Psoas muscle (tissue), 8 donors: ENCODE results near the gene TUBB1. TPM values are rescaled to one million over a fixed set of nuclear protein-coding genes. Genes with fewer than 3 reads are reported as not detected.

Source experiments
- ATAC-seq, 4 donors: fragments of 200-7000 bp; cut with Tn5 transposase; one replicate each; pipeline ENCODE4 v1.9.1; 2020; ENCODE audit warnings: moderate library complexity in 3 of 4, mild to moderate bottlenecking in 2 of 4
- DNase-seq, 2 donors: peaks; one replicate each; pipeline ENCODE4 v3.0.0-alpha.2; 2020
- H3K27ac ChIP-seq: fragments of 200-600 bp; one replicate; pipeline ENCODE4 v1.8.0; 2022
- H3K27me3 ChIP-seq, 3 donors: fragments of 200-600 bp in 1 of 3; one replicate each; pipeline versions ENCODE4 v1.6.1 to v1.8.0; 2013 to 2022; ENCODE audit warnings: low read length in 2 of 3, mild to moderate bottlenecking in 2 of 3, moderate library complexity in 1 of 3; ENCODE audit not compliant: insufficient read depth in 3 of 3
- H3K36me3 ChIP-seq, 2 donors: fragments of 200-600 bp in 1 of 2; one replicate each; pipeline versions ENCODE4 v1.6.1 to v1.8.0; 2013 to 2022; ENCODE audit warnings: low read depth in 1 of 2, mild to moderate bottlenecking in 1 of 2, moderate library complexity in 1 of 2; ENCODE audit not compliant: insufficient read depth in 1 of 2
- H3K4me1 ChIP-seq: fragments of 200-600 bp; one replicate; pipeline ENCODE4 v1.8.0; 2022
- H3K4me3 ChIP-seq: fragments of 200-600 bp; one replicate; pipeline ENCODE4 v1.8.0; 2022; ENCODE audit warnings: mild to moderate bottlenecking
- H3K9me3 ChIP-seq: fragments of 200-600 bp; one replicate; pipeline ENCODE4 v1.8.0; 2022
- WGBS, 3 donors: extraction: QIAGEN DNeasy Blood & Tissue Kit; methylation state at CpG; one replicate each; pipeline versions ENCODE4 v1.1.6 to v1.1.7; 2013; 5-methylcytosine and 5-hydroxymethylcytosine counted together
- intact Hi-C, 2 donors: fragments of 100-400 bp; cut with DNase I; formaldehyde crosslinking; loops; one replicate each; pipeline versions ENCODE4 v1.11.0 to v1.14.2; 2022
- polyA plus RNA-seq, 3 donors: library from polyadenylated mRNA; stranded (reverse); fragments of 200-250 nt; gene quantifications; one replicate each; pipeline ENCODE4 v1.2.3, GENCODE V29; 2013
- total RNA-seq, 4 donors: library from RNA; stranded (reverse); fragmentation: NEBNext Ultra II Directional in 2 of 4; extraction: Animal tissue kit (Norgen Biotek cat#: 25700) in 2 of 4; gene quantifications; one replicate each; pipeline versions ENCODE4 v1.2.1 to v1.2.4, GENCODE V29; 2021 to 2023
- TF ChIP-seq, protein P1 (sequence below): fragments of 200-600 bp; IDR thresholded peaks from one replicate; pipeline ENCODE4 v1.8.0; 2022; ENCODE audit warnings: antibody characterized with exemption
- donor health status: healthy with polysubstance abuse.
- donor health status: DM: no; HTN: no; CAD: no; lungs with moderate emphysema.
- donor health status: Bipolar disorder and iron deficiency.
- donor health status: healthy.
- donor health status: DM: yes; HTN: yes; CAD: no.
- donor health status: DM: no; HTN: no; CAD: no.
- donor health status: DM: no; HTN: no; CAD: no.
- donor health status: DM: yes; HTN: yes; CAD: no.

Gene TUBB1
- total and polyA plus RNA-seq, 7 donors, result 0.03 to 0.32 (median 0.12) TPM; not detected in 1

GRCh38 chr20:59015812-59016711 lies 3.2 kb upstream of the TUBB1 start:
- no peak for DNase-seq
- Histone ChIP-seq H3K27ac (no peak overlapping the region), H3K4me1 (peaks cover 2% of the 10 kb centered on the region), H3K27me3 (no peaks in the 10 kb centered on the region), H3K9me3 (no peaks in the 10 kb centered on the region), H3K4me3 (no peak overlapping the region), H3K36me3 (no peaks in the 10 kb centered on the region)
- no peak for ATAC-seq
- WGBS, 3 donors, result 79 to 89% (median 80%) methylated on average over 16 of the region's 16 CpGs
- intact Hi-C loops, result no loop called here
- TF ChIP-seq, protein P1, sequence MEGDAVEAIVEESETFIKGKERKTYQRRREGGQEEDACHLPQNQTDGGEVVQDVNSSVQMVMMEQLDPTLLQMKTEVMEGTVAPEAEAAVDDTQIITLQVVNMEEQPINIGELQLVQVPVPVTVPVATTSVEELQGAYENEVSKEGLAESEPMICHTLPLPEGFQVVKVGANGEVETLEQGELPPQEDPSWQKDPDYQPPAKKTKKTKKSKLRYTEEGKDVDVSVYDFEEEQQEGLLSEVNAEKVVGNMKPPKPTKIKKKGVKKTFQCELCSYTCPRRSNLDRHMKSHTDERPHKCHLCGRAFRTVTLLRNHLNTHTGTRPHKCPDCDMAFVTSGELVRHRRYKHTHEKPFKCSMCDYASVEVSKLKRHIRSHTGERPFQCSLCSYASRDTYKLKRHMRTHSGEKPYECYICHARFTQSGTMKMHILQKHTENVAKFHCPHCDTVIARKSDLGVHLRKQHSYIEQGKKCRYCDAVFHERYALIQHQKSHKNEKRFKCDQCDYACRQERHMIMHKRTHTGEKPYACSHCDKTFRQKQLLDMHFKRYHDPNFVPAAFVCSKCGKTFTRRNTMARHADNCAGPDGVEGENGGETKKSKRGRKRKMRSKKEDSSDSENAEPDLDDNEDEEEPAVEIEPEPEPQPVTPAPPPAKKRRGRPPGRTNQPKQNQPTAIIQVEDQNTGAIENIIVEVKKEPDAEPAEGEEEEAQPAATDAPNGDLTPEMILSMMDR, result no peak

DNA sequence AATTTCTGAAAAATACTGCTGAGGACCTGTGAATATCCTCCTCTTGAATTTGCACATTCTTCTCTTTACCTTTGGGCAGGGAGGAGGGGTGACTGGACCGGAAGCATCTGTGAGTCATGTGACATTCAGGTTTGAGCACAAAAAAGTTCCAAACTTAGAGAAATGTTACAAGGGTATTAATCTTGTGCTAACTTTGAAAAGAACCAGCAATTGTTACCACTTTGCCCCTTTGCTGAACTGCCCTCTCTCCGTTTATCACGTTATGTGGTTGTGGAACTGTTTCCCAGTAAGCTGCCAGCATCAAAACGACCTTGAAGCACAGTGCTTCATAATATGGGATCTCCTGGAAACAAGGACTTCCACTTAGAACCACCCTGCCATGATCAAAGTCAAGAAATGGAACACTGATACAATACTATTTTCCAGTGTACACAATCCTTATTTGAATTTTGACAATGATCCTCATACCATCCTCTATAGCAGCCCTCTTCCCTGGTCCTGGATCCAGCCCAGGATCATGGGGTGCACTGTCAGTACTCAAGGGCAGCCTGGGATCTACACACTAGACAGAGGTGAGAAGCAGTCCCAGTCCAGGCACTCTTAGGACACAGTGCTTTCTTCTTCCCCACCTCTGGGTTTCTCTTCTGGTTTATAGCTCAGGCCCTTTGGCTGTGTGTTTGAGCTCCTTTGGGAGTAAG lies 2.3 kb upstream of the TUBB1 start:
- TF ChIP-seq, protein P1, result no peak
- Histone ChIP-seq H3K4me3 (no peak overlapping the region), H3K27me3 (no peaks in the 10 kb centered on the region), H3K9me3 (no peaks in the 10 kb centered on the region), H3K4me1 (no peaks in the 10 kb centered on the region), H3K27ac (no peak overlapping the region), H3K36me3 (no peaks in the 10 kb centered on the region)
- ATAC-seq (no peak), DNase-seq (no peak)
- intact Hi-C loops, result no loop called here
- WGBS, 3 donors, result 56 to 72% (median 58%) methylated on average over 4 of the region's 4 CpGs

GRCh38 chr20:59017493-59018231 lies 1.6 kb upstream of the TUBB1 start:
- no peak overlapping the region for H3K27ac ChIP-seq
- no peaks in the 10 kb centered on the region for H3K27me3 ChIP-seq
- ATAC-seq, result no peak
- WGBS, 3 donors, result 89 to 90% (median 89%) methylated on average over 16 of the region's 16 CpGs
- peaks cover 2 to 6% of the 10 kb centered on the region in 2 donors for H3K36me3 ChIP-seq
- DNase-seq, result no peak
- intact Hi-C loops, result no loop called here
- H3K4me1 ChIP-seq, result no peaks in the 10 kb centered on the region
- TF ChIP-seq, protein P1, result no peak
- no peak overlapping the region for H3K4me3 ChIP-seq
- H3K9me3 ChIP-seq, result no peaks in the 10 kb centered on the region

DNA sequence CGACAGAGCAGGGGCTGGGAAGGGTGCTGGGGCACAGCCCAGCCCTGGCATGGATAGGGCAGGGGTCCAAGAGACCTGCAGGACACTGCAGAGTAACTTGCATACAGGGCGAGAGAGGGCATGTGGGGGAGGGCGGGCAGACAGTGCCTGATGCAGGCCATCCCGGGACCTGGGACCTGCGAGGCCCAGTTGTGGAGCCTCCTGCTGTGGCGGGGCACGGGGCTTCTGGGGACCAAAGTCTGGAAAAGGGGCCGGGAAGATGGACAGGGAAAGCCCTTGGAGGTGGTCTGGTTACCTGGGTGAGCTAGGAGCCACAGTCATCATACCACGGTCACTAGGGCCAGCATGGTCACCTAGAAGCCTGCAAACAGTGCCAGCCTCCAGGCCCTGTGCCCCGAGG lies 412 bp upstream of the TUBB1 start:
- intact Hi-C loops, result no loop called here

More for the DNA sequence above, 412 bp upstream of the TUBB1 start:
- WGBS, 3 donors, result 91 to 92% (median 92%) methylated on average over 9 to 10 of the region's 10 CpGs
- H3K9me3 ChIP-seq, result no peaks in the 10 kb centered on the region
- no peaks in the 10 kb centered on the region for H3K4me1 ChIP-seq
- no peak overlapping the region for H3K4me3 ChIP-seq
- TF ChIP-seq, protein P1, result no peak
- no peak for DNase-seq
- H3K27ac ChIP-seq, result no peak overlapping the region
- ATAC-seq, result no peak
- peaks cover 2 to 17% of the 10 kb centered on the region in 2 donors for H3K36me3 ChIP-seq
- no peaks in the 10 kb centered on the region for H3K27me3 ChIP-seq
